AG09309 (cell line): ENCODE data around the gene VPS13D.

Experiments
- DNase-seq: peaks from one replicate; pipeline ENCODE4 v3.0.0-alpha.2; 2010; ENCODE audit warnings: low read depth
- H3K4me3 ChIP-seq: 2 replicates; pipeline ENCODE4 v1.5.1; 2011; ENCODE audit warnings: mild to moderate bottlenecking, low read depth, low read length, moderate library complexity; ENCODE audit not compliant: control insufficient read depth
- CTCF ChIP-seq: IDR thresholded peaks from 2 replicates; pipeline ENCODE4 v1.5.1; 2011; ENCODE audit warnings: mild to moderate bottlenecking, low read depth, low read length, inconsistent platforms; ENCODE audit not compliant: insufficient read depth, control insufficient read depth; ENCODE audit errors: missing control alignments

VPS13D gene

GRCh38 chr1:12188657-12189327 lies 41.0 kb upstream of the VPS13D start:
- DNase-seq = no peak
- no peak for TF ChIP-seq CTCF
- no peak overlapping the region for H3K4me3 ChIP-seq

- no peak overlapping the region for H3K4me3 ChIP-seq
- TF ChIP-seq CTCF = no peak
- no peak for DNase-seq
Measured at GRCh38 chr1:12189328-12189682, 40.5 kb upstream of the VPS13D start.

- DNase-seq = no peak
- no peak overlapping the region for H3K4me3 ChIP-seq
- TF ChIP-seq CTCF = no peak
Measured at GRCh38 chr1:12191242-12192032, 38.4 kb upstream of the VPS13D start.

GRCh38 chr1:12194666-12195216 lies 35.1 kb upstream of the VPS13D start:
- no peak for DNase-seq
- H3K4me3 ChIP-seq = no peak overlapping the region
- TF ChIP-seq CTCF = no peak

- no peak for TF ChIP-seq CTCF
- no peak for DNase-seq
Measured at GRCh38 chr1:12195416-12195815, 34.4 kb upstream of the VPS13D start.

GRCh38 chr1:12196641-12197482 lies 33.0 kb upstream of the VPS13D start:
- H3K4me3 ChIP-seq = no peak overlapping the region
- DNase-seq = no peak

More at GRCh38 chr1:12195416-12195815, 34.4 kb upstream of the VPS13D start:
- H3K4me3 ChIP-seq = no peak overlapping the region

More at GRCh38 chr1:12196641-12197482, 33.0 kb upstream of the VPS13D start:
- TF ChIP-seq CTCF = no peak
